Ramos (cell line): ENCODE measurements around the gene ANO6.

ENCODE experiments used
- in situ Hi-C: fragments of 300-500 bp; cut with MboI; formaldehyde crosslinking; loops from one replicate; pipeline ENCODE4 v1.14.3; 2022; ENCODE audit warnings: low sequenced_read_pairs; ENCODE audit not compliant: unreplicated experiment

Gene ANO6

DNA sequence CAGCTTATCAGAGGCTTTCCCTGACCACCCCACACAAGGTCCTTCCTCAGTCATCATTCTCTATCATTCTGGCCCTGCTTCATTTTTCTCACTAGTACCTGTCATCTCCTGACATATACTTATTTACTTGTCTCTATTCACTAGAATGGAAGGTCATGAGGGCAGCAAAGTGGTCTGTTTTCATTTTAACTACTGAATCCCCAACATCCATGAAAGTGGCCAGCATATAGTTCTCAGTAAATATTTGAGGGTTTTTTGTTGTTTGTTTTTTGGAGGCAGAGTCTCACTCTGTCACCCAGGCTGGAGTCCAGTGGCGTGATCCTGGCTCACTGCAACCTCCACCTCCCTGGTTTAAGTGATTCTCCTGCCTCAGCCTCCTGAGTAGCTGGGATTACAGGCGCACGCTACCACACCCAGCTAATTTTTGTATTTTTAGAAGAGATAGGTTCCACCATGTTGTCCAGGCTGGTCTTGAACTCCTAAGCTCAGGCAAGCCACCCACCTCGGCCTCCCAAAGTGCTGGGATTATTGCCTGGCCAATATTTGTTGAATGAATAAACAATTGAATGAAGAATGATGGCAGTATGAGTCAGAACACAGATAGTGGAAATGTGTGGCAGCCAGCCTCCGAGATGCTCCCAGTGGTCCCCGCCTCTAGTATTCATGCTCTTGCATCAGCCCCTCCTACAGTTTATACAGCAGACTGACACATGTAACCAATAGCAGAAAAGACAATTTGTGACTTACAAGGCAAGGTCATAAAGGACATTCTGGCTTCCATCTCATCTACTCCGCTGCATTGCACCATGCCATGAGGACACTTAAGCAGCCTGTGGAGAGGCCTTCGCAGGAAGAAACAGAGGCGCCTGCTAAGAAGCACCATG, 7.0 kb upstream of the ANO6 start:
- in situ Hi-C loops, result no loop called here

DNA sequence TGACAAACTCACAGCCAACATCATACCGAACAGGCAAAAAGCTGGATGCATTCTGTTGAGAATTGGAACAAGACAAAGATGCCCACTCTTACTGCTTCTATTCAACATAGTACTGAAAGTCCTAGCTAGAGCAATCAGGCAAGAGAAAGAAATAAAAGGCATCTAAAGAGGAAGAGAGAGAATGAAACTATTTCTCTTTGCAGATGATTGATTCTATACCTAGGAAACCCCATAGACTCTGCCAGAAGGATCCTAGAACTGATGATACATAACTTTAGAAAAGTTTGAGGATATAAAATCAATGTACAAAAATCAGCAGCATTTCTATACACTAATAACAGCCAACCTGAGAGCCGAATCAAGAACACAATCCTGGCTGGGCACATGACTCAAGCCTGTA, 6.1 kb upstream of the ANO6 start:
- in situ Hi-C loops, result no loop called here

DNA sequence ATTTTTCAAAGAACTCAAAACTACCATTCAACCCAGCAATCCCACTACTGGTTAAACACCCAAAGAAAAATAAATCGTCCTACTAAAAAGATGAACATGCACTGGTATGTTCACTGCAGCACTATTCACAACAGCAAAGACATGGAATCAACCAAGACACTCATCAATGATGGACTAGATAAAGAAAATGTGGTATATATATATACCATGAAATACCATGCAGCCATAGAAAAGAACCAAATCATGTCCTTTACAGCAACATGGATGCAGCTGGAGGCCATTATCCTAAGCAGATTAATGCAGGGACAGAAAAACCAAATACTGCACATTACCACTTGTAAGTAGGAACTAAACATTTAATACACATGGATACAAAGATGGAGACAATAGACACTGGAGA, 3.8 kb upstream of the ANO6 start:
- in situ Hi-C loops, result no loop called here

GRCh38 chr12:45213107-45213506, 2.8 kb upstream of the ANO6 start:
- in situ Hi-C loops, result no loop called here

DNA sequence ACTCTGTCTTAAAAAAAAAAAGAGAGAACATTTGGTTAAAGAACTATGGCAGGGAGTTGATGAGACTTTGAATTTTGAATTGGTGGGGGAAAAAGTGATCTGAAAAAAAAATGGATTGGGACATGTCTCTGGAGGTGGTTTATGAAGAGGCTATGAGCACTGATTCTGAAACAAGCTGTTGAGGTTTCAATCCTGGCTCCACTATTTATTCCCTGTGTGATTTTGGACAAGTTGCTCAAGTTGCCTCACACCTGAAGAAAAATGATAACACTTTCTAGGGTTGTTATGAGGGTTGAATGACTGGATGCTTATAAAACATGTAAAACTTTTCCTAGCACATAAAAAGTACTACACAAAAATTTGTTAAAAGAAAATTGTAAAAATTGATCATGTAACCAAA, 1.8 kb upstream of the ANO6 start:
- in situ Hi-C loops, result no loop called here

- in situ Hi-C loops, result no loop called here
Measured at GRCh38 chr12:45214749-45215418, 1.0 kb upstream of the ANO6 start.

- in situ Hi-C loops, result no loop called here
Measured at GRCh38 chr12:45216230-45216982, 511 bp downstream of the ANO6 start.

- in situ Hi-C loops, result no loop called here
Measured at GRCh38 chr12:45216983-45217485, 1.1 kb downstream of the ANO6 start.

DNA sequence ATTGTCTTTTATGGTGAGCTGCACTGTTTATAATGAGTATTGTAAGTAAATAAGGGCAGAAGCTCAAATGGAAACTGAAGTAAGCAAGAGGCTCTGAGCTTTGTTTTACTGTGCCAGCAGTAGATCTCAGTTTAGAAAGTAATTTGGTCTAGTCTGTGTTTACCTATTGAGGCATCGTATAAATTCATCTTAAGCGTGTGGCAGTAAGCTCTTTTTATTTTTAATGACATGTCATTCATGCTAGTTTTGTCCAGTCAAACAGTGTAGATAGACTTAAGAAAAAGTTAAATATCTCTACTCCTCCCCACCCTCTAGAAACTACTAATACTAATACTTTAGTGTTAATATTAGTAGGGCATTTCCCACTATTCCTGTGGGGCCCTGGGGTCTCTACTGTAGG, 2.0 kb downstream of the ANO6 start:
- in situ Hi-C loops, result no loop called here

- in situ Hi-C loops, result no loop called here
Measured at GRCh38 chr12:45219621-45220020, 3.7 kb downstream of the ANO6 start.

DNA sequence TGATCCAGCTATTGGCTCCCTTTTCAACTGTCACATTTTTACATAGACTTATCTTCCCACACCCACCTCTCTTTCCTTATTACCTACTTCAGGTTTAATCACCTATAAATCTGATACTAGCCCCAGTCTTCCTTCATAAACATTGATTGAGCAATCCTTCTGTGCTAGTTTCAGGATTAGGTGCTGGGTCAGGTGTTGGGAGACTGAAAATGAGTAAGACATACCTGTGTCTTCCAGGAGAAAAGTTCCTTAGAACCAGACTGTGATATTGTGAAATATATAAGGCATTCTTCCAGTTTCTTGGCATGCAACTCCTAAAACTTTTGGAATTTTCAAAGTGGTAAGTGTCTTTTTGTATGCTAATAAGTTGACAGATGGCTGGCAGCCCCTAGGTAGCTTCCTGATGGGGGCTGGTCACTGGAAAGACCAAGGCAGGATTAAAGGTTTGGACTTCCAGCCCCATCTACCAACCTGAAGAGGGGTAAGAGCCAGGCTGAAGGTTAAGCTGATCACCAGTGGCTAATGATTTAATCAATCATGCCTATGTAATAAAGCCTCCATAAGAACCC, 4.6 kb downstream of the ANO6 start:
- in situ Hi-C loops, result no loop called here

DNA sequence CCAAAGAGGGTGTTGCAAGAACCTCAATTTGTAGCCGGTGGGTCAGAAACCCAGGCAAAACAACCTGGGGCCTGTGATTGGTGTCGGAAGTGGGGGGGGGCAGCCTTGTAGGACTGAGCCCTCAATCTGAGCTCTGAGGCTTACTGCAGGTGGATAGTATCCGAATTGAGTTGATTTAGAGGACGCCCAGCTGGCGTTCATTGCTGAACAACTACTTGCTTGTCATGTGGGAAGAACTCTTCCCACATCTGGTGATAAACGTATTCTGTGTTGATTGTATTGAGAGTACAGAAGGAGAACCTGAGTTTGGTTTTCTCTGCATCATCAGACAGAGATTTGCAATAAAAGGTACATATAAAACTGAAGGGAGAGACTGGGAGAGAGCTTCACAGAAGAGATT, 5.1 kb downstream of the ANO6 start:
- in situ Hi-C loops, result no loop called here

- in situ Hi-C loops, result no loop called here
Measured at GRCh38 chr12:45223868-45224267, 8.0 kb downstream of the ANO6 start.

DNA sequence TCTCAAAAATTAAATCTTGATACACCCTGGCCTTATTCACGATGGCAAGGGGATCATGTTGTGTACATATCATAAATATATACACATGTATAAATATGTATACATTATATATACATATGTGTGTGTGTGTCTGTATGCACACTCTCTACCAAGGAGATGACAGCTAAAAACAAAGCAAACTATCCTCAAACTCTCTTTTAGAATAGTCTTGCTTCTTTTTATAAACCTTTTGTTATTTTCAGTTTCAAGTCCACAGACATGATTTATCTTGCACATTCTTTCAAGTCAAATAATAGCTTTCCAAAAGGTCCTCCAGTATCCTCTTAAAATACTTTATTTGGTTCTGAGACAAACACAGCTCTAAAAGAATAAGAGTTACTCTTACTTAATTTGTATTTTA, 8.4 kb downstream of the ANO6 start:
- in situ Hi-C loops, result no loop called here

DNA sequence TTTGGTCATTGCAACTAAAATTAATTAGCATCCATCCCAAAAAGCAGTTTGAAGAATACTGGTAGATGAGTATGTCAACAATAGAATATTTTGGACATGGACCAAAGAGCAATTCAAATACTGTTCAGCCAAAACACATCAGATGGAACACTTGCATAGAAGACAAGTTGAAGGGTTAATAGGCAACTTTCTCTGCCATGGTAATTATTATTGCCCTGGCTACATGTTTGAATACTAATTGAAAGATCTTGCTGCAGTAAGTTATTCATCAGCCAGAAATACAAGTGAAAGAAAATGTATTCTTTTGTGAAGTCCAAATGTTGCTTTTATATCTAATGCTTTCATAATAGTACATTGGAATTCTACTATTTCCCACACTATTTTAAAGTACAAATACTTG, 10.1 kb downstream of the ANO6 start:
- in situ Hi-C loops, result no loop called here

- in situ Hi-C loops, result no loop called here
Measured at GRCh38 chr12:45227316-45228067, 11.6 kb downstream of the ANO6 start.

- in situ Hi-C loops, result no loop called here
Measured at GRCh38 chr12:45231515-45232145, 15.7 kb downstream of the ANO6 start.

- in situ Hi-C loops, result no loop called here
Measured at GRCh38 chr12:45232146-45232755, 16.4 kb downstream of the ANO6 start.

DNA sequence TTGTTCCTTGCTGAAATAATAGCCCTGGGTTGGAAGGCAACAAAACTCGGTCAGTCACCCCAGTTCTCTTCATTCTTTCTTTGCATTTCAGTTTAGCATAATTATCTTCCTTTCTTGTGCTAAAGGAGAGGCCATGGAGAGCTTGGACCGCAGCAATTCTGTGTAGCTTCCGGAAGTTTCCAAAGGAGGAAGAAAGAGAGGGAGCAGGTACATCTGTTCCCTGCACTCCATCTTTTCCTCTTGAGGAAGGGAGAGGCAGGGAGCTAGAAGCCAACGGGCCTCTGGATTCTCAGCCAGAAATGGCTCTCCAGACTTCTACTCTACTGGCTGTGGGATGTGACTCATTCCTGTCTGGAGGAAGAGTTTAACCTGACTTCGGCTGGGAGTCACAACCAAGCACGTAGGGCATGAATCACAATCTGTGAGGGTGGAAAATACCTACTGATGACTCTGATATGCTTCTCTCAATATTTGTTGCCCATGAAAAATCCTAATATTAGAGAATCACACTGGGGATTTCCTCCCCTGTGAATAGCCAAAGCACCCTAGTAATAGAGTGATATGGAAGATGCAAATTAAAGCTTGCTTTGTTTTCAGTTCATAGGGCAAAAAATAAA, 17.0 kb downstream of the ANO6 start:
- in situ Hi-C loops, result no loop called here
